CD14-positive monocyte (primary cell): ENCODE data around the gene LHCGR. TPM values are rescaled to one million over a fixed set of nuclear protein-coding genes. Genes with fewer than 3 reads are reported as not detected.
A peak's percentile ranks its signal among the peaks of the same experiment; 100 is the strongest.

Source experiments
- DNase-seq, 3 donors: peaks; one replicate each; pipeline ENCODE4 v3.0.0-alpha.2; 2011 to 2022
- H2AFZ ChIP-seq: 2 replicates; pipeline ENCODE4 v1.6.0; 2012; ENCODE audit warnings: mild to moderate bottlenecking, low read depth, low read length, inconsistent platforms; ENCODE audit not compliant: insufficient read depth, poor library complexity, severe bottlenecking
- H3K27ac ChIP-seq, 2 donors: 1 replicate in 1 of 2; 2 replicates in 1 of 2; pipeline ENCODE4 v1.5.1; 2012 to 2013; ENCODE audit warnings: low read length in 2 of 2, control low read depth in 1 of 2, inconsistent platforms in 1 of 2, low read depth in 1 of 2, mild to moderate bottlenecking in 1 of 2
- H3K27me3 ChIP-seq, 2 donors: one replicate each; pipeline versions ENCODE4 v1.6.0 to v1.6.1; 2011 to 2013; ENCODE audit warnings: low read length in 2 of 2; ENCODE audit not compliant: control insufficient read depth in 2 of 2, insufficient read depth in 2 of 2
- H3K36me3 ChIP-seq, 2 donors: replicated peaks in 1 of 2; 1 replicate in 1 of 2; 2 replicates in 1 of 2; pipeline versions ENCODE4 v1.5.1 to v1.6.1; 2012 to 2013; ENCODE audit warnings: low read length in 2 of 2, control low read depth in 1 of 2, inconsistent platforms in 1 of 2, mild to moderate bottlenecking in 1 of 2; ENCODE audit not compliant: insufficient read depth in 2 of 2, control insufficient read depth in 1 of 2
- H3K4me1 ChIP-seq, 2 donors: 1 replicate in 1 of 2; 2 replicates in 1 of 2; pipeline versions ENCODE4 v1.5.1 to v1.6.1; 2012 to 2013; ENCODE audit warnings: low read length in 2 of 2, control low read depth in 1 of 2, inconsistent platforms in 1 of 2, mild to moderate bottlenecking in 1 of 2, moderate library complexity in 1 of 2; ENCODE audit not compliant: insufficient read depth in 2 of 2, control insufficient read depth in 1 of 2
- H3K4me2 ChIP-seq: replicated peaks from 2 replicates; pipeline ENCODE3; 2012; ENCODE audit warnings: low read length, moderate library complexity, mild to moderate bottlenecking; ENCODE audit not compliant: poor library complexity, severe bottlenecking; ENCODE audit errors: extremely low read depth
- H3K4me3 ChIP-seq, 3 experiments: fragments of 200-600 bp in 1 of 3; sonication (generic) in 1 of 3; replicated peaks in 1 of 3; 1 replicate in 2 of 3; 2 replicates in 1 of 3; pipeline ENCODE4 v1.5.1; 2011 to 2013; ENCODE audit warnings: low read length in 3 of 3, mild to moderate bottlenecking in 3 of 3, control low read depth in 2 of 3, low read depth in 2 of 3, inconsistent platforms in 1 of 3, moderate library complexity in 1 of 3
- H3K79me2 ChIP-seq: 2 replicates; pipeline ENCODE4 v1.6.0; 2012; ENCODE audit warnings: mild to moderate bottlenecking, control low read depth, inconsistent platforms, low read length, moderate library complexity; ENCODE audit not compliant: insufficient read depth
- H3K9ac ChIP-seq: 2 replicates; pipeline ENCODE4 v1.6.0; 2017; ENCODE audit warnings: low read length, mild to moderate bottlenecking; ENCODE audit not compliant: insufficient read depth, poor library complexity, severe bottlenecking
- H3K9me3 ChIP-seq, 2 donors: replicated peaks in 1 of 2; 1 replicate in 1 of 2; 2 replicates in 1 of 2; pipeline versions ENCODE4 v1.5.1 to v1.6.1; 2012 to 2013; ENCODE audit warnings: low read length in 2 of 2, control low read depth in 1 of 2; ENCODE audit not compliant: control insufficient read depth in 1 of 2, insufficient read depth in 1 of 2
- H4K20me1 ChIP-seq: 2 replicates; pipeline ENCODE4 v1.6.0; 2012; ENCODE audit warnings: mild to moderate bottlenecking, low read length, control low read depth, moderate library complexity; ENCODE audit not compliant: insufficient read depth
- H3K27ac Mint-ChIP-seq, 7 donors: one replicate each; pipeline ENCODE4 v1.8.0; 2020; ENCODE audit warnings: mild to moderate bottlenecking in 7 of 7, mixed read lengths in 7 of 7, moderate library complexity in 6 of 7, inconsistent platforms in 2 of 7
- H3K27me3 Mint-ChIP-seq, 3 donors: one replicate each; pipeline ENCODE4 v1.8.0; 2021 to 2022; ENCODE audit warnings: low read depth in 3 of 3, mild to moderate bottlenecking in 3 of 3, mixed read lengths in 3 of 3, moderate library complexity in 3 of 3, inconsistent platforms in 1 of 3
- H3K36me3 Mint-ChIP-seq, 2 donors: one replicate each; pipeline ENCODE4 v1.8.0; 2020; ENCODE audit warnings: mixed read lengths in 2 of 2, inconsistent platforms in 1 of 2, mild to moderate bottlenecking in 1 of 2
- H3K4me1 Mint-ChIP-seq: one replicate; pipeline ENCODE4 v1.8.0; 2020; ENCODE audit warnings: mild to moderate bottlenecking, mixed read lengths
- H3K4me3 Mint-ChIP-seq, 2 donors: one replicate each; pipeline ENCODE4 v1.8.0; 2020; ENCODE audit warnings: mild to moderate bottlenecking in 2 of 2, mixed read lengths in 2 of 2, moderate library complexity in 1 of 2
- H3K9me3 Mint-ChIP-seq, 7 donors: one replicate each; pipeline ENCODE4 v1.8.0; 2020 to 2022; ENCODE audit warnings: mixed read lengths in 7 of 7, mild to moderate bottlenecking in 6 of 7, moderate library complexity in 6 of 7, inconsistent platforms in 2 of 7
- WGBS: methylation state at CpG from one replicate; pipeline ENCODE4 v1.1.5; 2013; ENCODE audit warnings: missing lambda C conversion rate; ENCODE audit not compliant: insufficient coverage; 5-methylcytosine and 5-hydroxymethylcytosine counted together
- intact Hi-C, 2 donors: fragments of 100-400 bp; cut with micrococcal nuclease; formaldehyde crosslinking; loops; one replicate each; pipeline versions ENCODE4 v1.15.0 to v1.15.1; 2023
- polyA minus RNA-seq: library from RNA; depleted of rRNA, polyadenylated mRNA; stranded (reverse); fragments of >200 nt; gene quantifications from 2 replicates; pipeline ENCODE4 v1.2.3, GENCODE V29; 2012
- polyA plus RNA-seq, 3 donors: library from polyadenylated mRNA; depleted of rRNA in 1 of 3; unstranded in 2 of 3; stranded (reverse) in 1 of 3; fragments of 300-500 nt in 2 of 3; fragments of >200 nt in 1 of 3; fragmentation: Illumina TruSeq in 2 of 3; gene quantifications; 1 replicate in 2 of 3; 2 replicates in 1 of 3; pipeline ENCODE4 v1.2.3, GENCODE V29; 2012 to 2021
- total RNA-seq, 12 experiments: library from RNA in 1 of 12; stranded (reverse) in 1 of 12; fragments of 120-200 nt in 1 of 12; gene quantifications; one replicate each; pipeline ENCODE4 v1.2.4 and lab custom pipeline; 2013 to 2026; ENCODE audit warnings: mixed read lengths in 6 of 12, inconsistent platforms in 1 of 12
- TF ChIP-seq, protein P1 (sequence below): fragments of 200-600 bp; IDR thresholded peaks from one replicate; pipeline ENCODE4 v1.8.0; 2022; ENCODE audit warnings: antibody characterized with exemption, mild to moderate bottlenecking

LHCGR gene
- total RNA-seq (2013): 0.04 TPM
- not detected for polyA plus RNA-seq
- polyA minus RNA-seq: not detected in 2 replicates
- total RNA-seq (lab: John Stamatoyannopoulos, UW): 0 to 3.3 (median 0) reads per million in 11 experiments

DNA sequence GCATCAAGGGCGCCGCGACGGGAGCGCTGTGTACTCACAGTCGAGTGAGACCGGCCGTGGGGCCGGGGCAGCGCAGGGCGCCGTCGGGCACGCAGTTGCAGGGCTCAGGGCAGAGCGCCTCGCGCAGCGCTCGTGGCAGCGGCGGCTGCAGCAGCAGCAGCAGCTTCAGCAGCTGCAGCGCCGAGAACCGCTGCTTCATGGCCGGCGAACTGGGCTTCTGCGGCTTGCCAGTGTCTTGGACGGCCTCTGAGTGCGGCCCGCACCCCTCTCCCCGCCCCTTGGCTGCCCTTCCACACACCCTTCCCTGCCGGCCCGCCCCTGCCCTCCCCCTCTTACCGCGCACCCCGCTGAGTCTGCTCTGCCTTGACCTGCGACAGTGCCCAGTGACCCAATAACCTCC lies at the start of gene LHCGR:
TSS of gene LHCGR (minus strand) at position 252 of the 400 bp plus-strand sequence. CDS start at position 199, 53 bp downstream.
- WGBS: 7% methylated on average over 31 of the region's 37 CpGs
- Mint-ChIP-seq H3K4me1 (no peaks in the 10 kb centered on the region), H3K4me3 (peak within 1 kb of the TSS in 1 of 2 donors; percentile 62), H3K36me3 (no peaks in the 10 kb centered on the region), H3K9me3 (peaks cover 0 to 9% (median 6%) of the 10 kb centered on the region in 7 donors), H3K27ac (no peak within 1 kb of the TSS), H3K27me3 (peaks cover 25 to 43% (median 39%) of the 10 kb centered on the region in 3 donors)
- Histone ChIP-seq H3K4me1 (no peaks in the 10 kb centered on the region), H3K36me3 (no peaks in the 10 kb centered on the region), H3K9ac (no peak within 1 kb of the TSS), H3K79me2 (no peaks in the 10 kb centered on the region), H2AFZ (no peak within 1 kb of the TSS), H3K9me3 (peaks cover 0 to 6% of the 10 kb centered on the region in 2 donors), H3K27me3 (peaks cover 23 to 33% of the 10 kb centered on the region in 2 donors), H3K27ac (no peak within 1 kb of the TSS), H4K20me1 (no peaks in the 10 kb centered on the region), H3K4me3 (no peak within 1 kb of the TSS), H3K4me2 (no peak within 1 kb of the TSS)
- DNase-seq: no peak
- intact Hi-C loops: no loop called here
- TF ChIP-seq, protein P1, sequence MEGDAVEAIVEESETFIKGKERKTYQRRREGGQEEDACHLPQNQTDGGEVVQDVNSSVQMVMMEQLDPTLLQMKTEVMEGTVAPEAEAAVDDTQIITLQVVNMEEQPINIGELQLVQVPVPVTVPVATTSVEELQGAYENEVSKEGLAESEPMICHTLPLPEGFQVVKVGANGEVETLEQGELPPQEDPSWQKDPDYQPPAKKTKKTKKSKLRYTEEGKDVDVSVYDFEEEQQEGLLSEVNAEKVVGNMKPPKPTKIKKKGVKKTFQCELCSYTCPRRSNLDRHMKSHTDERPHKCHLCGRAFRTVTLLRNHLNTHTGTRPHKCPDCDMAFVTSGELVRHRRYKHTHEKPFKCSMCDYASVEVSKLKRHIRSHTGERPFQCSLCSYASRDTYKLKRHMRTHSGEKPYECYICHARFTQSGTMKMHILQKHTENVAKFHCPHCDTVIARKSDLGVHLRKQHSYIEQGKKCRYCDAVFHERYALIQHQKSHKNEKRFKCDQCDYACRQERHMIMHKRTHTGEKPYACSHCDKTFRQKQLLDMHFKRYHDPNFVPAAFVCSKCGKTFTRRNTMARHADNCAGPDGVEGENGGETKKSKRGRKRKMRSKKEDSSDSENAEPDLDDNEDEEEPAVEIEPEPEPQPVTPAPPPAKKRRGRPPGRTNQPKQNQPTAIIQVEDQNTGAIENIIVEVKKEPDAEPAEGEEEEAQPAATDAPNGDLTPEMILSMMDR: no peak

DNA sequence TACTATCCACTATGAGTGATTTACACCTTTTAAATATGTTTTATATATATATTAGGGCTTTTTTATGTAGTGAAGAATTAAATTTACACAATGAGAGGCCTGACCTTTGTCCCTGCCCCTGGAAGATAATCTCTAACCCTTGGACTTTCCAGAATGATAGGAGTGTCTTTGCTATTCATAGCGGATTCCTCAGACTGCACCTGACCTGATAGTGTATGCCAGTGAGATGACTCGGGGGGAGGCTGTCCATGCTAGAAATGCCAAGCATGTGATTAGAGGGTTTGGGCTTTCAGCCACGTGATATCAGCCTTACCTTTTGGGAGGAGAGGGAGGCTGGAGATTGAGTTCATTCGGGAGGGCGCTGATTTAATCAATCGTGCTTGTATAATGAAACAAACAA lies 44.1 kb upstream of the LHCGR start:
- no CpG with 5 or more reads among the region's 6 CpGs for WGBS

More for the DNA sequence above, 44.1 kb upstream of the LHCGR start:
- Mint-ChIP-seq H3K4me1 (no peaks in the 10 kb centered on the region), H3K36me3 (no peaks in the 10 kb centered on the region), H3K9me3 (peaks cover 0 to 6% (median 1%) of the 10 kb centered on the region in 7 donors), H3K27me3 (peaks cover 0 to 7% (median 2%) of the 10 kb centered on the region in 3 donors), H3K27ac (no peak overlapping the region), H3K4me3 (no peak overlapping the region)
- Histone ChIP-seq H3K4me2 (no peak overlapping the region), H3K27me3 (no peaks in the 10 kb centered on the region), H3K9me3 (no peaks in the 10 kb centered on the region), H4K20me1 (no peaks in the 10 kb centered on the region), H3K27ac (no peak overlapping the region), H3K9ac (no peak overlapping the region), H3K4me1 (no peaks in the 10 kb centered on the region), H3K79me2 (no peaks in the 10 kb centered on the region), H2AFZ (no peak overlapping the region), H3K36me3 (no peaks in the 10 kb centered on the region), H3K4me3 (no peak overlapping the region)
- TF ChIP-seq, protein P1: no peak
- DNase-seq: no peak
- intact Hi-C loops: no loop called here
